GM18873 (cell line): ENCODE data around the gene CYREN.
A peak's percentile ranks its signal among the peaks of the same experiment; 100 is the strongest.
"Not testable (repeated sequence)": the region's sequence is repeated elsewhere in the genome, so short reads cannot be mapped to it uniquely, and the experiment has no call there.

Experiments used
- ATAC-seq: cut with Tn5 transposase; IDR thresholded peaks from one replicate; pipeline ENCODE4 v1.9.1; 2021; ENCODE audit warnings: mild to moderate bottlenecking, moderate library complexity, moderate number of reproducible peaks; ENCODE audit not compliant: unreplicated experiment, low FRiP score

Gene CYREN

DNA sequence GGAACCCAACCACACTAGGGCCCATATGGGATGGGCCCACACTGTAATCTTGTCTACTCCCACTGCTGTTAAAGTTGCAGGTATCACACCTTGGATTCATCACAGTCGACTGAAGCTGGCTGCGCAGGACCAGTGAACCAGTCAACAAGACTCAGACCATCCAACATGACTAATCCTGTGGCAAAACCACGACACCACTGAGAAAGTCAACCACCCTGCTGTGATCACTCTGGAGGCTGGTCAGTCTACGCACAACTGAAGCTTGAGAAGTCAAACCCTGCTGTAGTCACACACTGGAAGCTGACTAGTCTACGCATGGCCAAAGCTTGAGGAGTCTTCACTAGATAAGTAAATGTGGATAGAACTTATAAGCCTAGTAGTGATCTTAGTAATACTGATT lies 9.6 kb upstream of the CYREN start:
- no peak for ATAC-seq

DNA sequence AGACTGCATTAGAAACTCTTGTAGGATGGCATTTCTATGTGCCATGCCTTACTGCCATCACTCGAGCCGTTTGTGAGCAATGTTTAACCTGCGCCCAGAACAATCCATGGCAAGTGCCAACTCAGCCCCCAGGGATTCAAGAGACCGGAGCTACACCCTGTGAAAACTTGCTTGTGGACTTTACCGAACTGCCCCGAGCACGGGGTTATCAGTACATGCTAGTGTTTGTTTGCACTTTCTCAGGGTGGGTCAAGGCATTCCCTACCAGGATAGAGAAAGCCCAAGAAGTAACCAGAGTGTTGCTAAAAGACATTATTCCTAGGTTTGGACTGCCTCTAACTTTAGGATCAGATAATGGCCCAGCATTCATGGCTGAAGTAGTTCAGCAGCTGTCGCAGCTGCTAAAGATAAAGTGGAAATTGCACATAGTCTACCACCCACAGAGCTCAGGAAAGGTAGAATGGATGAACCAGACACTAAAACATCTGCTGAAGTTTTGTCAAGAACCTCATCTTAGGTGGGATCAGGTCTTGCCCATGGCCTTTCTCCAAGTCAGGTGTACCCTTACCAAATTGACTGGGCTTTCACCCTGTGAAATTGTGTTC lies 8.9 kb upstream of the CYREN start:
- ATAC-seq = no peak

DNA sequence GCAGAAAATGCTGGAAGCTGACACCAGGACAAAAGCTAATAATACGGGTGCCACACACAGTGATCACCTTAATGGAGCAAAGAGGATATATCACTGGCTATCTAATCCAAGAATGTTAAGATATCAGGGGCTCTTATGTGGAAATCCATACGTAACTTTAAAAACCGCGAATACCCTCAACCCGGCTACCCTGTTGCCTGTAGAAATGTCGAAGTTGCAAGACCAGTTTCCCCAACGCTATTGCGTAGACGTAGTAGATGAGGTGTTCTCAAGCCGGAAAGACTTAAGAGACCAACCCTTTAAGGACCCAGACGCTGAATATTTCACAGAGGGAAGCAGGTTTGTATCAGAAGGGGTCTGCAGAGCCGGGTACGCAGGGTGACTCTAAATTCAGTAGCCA lies 7.9 kb upstream of the CYREN start:
- no peak for ATAC-seq

DNA sequence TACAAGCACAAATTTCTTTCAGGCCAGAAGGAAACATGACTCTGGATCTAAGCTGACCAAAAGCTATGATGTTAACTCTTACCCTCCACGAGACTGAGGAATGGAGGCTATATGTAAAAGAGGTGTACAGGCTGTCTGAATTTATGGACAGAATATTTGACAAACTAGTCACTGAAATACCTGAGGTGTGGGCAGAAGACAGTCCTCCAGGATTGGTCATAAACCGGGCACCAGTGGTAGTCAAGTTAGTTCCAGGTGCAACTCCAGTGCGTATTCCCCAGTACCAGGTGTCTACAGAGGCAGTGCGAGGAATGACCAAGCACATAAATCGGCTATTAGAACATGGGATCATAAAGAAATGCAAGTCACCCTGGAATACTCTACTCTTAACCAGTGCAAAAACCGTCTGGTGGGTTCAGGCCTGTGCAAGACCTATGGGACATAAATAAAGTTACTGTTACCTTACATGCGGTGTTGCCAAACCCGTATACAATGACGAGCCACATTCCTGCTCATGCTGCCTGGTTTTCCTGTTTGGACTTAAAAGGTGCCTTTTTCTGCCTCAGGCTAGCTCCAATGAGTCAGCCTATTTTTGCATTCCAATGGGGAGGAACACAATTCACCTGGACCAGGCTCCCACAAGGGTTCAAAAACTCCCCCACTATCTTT lies 6.7 kb upstream of the CYREN start:
- ATAC-seq = no peak

DNA sequence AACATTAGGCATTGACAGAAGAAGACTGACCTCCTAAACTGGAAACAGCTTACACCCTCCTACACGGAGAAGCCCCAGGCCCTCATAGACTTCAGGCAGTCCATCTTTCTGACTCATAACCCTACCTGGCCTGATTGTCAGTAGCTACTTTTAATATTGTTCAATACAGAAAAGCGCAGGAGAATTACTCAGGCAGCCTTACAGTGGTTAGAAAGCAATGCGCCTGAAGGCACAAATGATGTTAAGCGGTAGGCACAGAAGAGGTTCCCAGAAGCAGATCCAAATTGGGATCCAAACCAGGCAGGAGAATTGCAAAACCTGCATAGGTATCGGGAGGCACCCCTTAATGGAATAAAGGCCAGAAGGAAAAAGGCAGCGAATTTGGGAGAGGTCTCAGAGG lies 5.4 kb upstream of the CYREN start:
- ATAC-seq = no peak

DNA sequence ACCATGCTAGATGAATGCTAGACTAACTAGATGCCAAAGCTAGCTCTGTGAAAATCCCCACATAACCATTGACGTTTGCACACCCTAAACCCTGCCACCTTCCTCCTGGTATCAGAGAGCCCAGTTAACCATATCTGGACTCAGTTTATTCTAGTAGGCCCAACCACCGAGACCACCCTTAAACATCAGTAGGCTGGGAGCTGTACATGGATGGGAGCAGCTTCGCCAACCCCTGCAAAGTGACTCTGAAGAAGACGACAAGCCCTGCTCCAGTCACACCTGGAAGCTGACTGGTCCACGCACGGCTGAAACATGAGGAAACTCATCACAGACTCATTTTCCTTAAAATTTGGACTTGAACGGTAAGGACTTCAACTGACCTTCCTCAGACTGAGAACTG lies 4.4 kb upstream of the CYREN start:
- ATAC-seq = no peak

DNA sequence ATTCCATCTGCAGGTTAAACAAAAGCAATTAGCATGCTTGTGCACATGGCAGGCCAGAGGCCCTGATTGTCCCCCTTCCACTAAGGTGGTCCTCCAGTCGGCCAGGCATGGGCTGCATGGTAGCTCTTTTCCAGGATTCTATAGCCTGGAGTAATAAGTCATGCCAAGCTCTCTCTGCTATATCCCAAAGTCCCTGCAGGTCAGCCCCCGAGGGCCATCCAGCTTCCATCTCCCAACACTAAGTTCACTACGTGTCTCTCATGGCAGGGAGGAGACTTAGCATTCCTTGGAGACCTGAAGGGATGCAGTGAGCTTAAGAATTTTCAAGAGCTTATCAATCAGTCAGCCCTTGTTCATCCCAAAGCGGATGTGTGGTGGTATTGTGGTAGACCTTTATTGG lies 3.4 kb upstream of the CYREN start:
- ATAC-seq = not testable (repeated sequence)

DNA sequence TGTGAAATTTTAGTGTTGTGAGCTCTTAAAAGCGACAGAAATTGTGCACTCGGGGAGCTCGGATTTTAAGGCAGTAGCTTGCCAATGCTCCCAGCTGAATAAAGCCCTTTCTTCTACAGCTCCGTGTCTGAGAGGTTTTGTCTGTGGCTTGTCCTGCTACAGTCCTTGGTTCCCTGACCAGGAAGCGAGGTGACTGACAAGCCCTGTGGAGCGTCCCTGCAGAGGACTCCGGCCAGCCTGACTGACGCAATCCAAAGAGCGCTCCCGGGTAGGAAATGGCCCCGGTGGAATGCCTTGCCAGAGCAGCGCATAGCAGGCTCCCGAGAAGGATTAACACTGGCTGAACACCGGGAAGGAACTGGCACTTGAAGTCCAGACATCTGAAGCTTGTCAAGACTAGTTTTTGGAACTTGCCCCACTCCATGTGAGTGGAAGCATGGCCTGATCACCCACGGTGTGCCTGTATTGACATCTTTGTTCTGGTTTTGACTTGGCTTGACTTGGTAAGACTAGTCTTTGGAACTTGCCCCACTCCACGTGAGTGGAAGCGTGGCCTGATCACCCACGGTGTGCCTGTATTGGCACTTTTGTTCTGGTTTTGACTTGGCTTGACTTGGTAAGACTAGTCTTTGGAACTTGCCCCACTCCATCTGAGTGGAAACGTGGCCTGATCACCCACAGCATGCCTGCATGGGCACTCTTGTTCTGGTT lies 1.2 kb upstream of the CYREN start:
- ATAC-seq = not testable (repeated sequence)

DNA sequence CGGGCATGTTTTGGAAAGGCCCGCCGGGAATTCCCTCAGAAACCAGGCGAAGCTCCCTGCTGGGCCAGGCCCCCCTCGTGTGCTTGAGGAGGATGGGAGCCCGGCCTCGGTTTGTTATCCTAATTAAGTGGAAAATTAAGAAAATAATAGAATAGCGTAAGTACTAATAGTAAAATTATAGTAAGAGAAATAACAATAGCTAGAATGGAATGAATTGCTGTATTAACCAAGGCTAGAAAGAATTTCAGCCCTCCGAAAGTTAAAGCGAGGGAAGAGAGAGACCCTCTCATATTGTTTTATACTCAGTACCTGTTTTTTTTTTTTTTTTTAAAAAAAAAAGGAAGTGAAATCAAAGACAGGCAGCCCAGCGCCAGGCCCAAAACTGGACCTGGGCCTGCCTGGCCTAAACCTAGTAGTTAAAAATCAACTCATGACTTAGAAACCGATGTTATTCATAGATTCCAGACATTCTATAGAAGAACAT lies 533 bp upstream of the CYREN start:
- peak; percentile 37 for ATAC-seq

DNA sequence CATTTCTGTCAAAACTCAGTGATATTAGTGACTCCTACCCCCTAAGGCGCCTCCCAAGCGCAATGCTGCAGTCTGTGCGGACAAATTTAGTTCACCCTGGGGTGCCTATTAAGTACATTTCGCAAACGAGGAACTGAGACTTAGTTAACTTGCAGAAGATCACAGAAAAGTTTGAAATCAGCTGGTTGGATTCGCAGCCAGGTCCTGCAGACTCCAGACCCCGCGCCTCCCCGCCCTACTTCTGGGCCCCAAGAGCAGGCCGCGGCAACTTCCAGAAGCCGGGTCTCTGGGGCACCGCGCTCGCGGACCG lies 588 bp downstream of the CYREN start:
- no peak for ATAC-seq

DNA sequence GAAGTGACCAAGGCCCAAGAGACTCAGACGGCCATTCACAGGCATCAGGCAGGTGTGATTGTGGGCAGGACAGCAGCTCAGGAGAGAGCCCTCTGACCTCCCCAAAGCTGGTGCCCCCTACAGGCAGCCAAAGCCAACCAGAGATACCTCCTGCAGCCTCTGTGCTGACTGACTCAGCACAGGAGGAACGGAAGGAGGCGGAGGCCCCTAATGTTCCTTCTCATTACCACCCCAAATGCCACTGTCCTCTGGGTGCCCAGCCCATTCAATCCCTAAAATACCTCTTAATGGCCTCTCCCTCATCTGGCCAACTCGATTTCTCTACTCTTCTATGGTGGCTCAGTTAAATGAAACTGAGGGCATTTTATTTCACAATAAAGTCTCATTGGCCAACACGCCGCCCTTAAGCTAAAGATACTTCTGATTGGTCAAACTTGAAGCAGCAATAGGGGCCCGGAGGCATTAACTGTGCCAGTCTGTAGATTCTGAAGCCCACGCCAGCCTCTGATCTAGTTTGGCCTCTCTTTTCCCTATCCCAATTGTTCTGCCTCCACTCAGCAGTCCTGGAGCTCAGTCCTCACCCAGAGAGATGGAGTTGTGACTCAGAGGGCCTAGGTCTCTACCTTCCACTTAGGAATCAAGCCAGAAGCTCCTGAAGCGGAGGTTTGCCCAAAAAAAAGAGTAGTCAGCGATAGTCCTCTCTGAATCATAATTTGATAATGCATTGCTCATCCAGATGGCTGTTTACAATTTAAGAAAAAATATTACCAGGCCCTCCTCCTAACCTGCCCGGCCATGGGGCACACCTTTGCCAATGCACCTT lies 1.2 kb downstream of the CYREN start:
- peak; percentile 37 for ATAC-seq

DNA sequence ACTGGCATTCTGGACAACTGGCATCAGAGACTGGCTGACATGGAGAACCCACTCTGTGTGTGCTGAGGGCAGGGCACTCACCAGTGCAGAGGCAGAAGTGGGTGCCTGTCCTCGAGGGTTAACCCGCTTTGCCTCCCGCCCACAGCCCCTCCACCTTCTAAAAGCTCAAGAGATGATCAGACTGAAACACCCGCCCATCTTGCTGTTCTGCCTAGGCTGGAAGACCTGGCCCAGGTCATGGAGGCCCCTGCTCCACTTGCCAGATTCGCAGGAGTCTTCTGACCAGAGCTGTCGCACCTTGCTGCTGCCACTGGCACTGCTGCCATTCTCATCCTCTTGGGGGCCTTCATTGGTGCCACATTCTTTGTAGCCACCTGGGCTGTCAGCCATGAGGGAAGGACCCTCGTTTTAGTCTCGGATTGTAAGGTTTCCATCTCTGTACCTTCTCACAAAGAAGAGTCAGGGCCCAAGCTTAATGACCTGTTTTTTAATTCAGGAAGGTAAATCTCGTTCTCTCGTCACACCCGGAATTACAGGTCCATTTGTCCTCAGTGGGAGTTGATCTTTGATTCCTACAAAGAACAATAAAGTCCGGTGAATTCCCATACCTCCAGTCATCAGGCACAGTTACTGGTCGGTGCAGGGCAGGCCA lies 1.9 kb downstream of the CYREN start:
- no peak for ATAC-seq

DNA sequence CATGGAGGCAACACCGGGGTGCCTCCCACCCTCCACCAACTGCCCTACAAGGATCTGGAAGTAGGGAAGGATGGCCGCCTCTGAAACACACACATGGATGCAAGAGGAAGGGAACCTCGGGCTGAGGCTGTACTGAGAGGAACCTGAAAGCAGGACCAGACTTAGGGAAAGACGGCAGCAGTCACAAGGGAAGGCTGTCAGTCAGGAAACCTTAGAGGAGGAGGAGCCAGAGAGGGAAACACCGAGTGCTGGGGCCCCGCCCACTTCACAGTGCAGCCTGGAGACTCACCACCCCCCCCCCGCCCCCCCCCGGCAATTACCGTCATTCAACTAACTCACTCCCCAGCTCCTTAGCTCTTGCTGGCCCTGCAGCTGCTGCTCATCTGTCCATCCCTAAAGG lies 2.5 kb downstream of the CYREN start:
- no peak for ATAC-seq

DNA sequence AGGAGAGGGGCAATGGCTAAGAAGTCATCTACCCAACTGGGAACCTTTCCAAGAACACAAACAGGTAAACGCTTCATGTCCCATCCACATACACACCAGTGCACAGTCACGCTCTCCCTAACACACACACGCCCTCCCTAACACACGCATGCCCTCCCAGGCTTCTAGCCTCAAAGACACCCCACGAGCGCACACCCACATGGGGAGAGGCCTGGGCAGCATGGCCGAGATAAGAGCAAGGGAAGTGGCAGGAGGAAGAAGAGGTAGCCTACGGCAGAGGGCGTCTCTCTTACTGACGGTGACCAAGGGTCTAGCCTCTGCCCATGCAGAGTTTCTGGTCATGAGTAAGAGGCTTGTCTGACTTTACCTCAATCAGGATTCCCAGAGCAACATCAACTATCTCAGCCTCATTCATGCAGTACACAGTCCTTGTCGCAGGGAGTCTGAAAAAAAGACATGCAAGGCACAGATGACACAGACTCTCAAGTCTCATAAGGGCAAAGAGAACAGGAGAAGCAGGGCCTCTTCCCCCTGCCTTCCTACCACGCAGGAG lies 3.1 kb downstream of the CYREN start:
- no peak for ATAC-seq

DNA sequence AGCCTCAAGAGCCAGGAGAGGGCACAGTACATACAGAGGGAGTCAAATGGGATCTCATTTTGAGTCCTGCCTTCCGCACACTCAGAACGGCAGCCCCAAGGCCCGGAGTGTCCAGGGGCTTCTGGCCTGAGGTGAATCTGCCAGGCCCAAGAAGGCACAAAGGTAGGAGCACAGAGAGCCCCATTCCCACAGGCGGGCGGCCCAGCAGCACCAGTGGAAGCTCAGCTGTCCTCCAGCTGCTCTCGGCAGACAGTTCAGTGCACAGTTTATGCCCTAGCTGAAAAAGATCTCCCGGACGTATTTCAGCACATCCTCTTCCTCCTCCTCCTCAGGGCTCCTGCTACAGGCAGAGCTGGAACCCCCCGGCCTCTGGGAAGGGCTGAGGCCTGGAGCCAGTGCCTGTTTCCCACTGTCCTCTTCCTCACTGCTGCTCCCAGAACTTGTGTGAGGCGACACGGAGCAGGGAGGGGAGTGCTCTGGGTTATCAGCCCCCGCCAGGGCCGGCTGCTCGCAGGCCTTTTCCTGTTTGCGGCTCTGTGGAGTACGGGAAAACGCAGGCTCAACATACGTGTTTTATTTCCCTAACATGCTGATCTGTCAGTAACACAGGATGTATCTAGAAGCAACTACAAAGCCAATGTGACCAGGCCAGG lies 4.0 kb downstream of the CYREN start:
- ATAC-seq = no peak

DNA sequence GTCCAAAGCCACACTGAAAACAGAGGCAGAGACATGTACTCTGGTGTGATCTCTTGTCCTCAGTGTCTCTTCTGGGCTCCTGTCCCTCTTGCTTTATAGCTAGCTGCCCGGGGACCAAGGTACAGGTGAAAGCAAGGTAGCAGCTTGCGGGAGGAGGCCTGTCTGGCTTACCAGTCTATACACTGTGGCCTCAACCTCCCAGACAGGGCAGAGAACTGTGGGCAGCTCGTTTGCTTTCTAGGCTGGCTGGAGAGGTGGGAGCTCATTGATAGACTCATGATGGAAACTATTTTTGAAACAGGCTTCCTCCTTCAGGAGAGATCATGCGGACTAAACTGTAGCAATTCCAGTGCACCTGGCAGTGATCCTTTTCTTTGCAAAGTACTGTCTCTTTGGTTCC lies 4.6 kb downstream of the CYREN start:
- no peak for ATAC-seq

DNA sequence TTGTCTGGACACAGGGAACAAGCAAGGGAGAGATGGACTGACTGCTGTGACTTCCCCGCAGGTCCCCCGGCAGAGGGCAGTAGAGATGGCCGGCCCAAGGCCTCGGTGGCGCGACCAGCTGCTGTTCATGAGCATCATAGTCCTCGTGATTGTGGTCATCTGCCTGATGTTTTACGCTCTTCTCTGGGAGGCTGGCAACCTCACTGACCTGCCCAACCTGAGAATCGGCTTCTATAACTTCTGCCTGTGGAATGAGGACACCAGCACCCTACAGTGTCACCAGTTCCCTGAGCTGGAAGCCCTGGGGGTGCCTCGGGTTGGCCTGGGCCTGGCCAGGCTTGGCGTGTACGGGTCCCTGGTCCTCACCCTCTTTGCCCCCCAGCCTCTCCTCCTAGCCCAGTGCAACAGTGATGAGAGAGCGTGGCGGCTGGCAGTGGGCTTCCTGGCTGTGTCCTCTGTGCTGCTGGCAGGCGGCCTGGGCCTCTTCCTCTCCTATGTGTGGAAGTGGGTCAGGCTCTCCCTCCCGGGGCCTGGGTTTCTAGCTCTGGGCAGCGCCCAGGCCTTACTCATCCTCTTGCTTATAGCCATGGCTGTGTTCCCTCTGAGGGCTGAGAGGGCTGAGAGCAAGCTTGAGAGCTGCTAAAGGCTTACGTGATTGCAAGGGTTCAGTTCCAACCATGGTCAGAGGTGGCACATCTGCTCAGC lies 6.0 kb downstream of the CYREN start:
- ATAC-seq = no peak

DNA sequence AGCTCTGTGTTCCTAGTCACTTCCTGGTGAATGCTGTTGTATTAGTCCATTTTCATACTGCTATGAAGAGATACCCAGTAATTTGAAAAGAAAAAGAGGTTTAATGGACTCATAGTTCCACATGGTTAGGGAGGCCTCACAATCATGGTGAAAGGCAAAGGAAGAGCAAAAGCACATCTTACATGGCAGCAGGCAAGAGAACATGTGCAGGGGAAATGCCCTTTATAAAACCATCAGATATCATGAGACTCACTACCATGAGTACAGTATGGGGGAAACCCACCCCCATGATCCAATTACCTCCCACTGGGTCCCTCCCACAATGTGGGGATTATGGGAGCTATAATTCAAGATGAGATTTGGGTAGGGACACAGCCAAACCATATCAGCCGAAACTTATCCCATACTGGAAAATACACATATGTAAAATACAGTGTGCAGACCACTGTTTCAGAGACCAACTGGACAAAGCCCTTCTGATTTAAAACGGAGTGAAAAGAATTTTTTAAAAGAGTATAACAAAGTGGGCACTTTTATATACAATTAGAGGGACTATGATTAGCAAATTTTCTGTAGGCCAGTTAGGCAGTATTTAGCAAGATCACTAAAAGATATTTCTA lies 8.0 kb downstream of the CYREN start:
- no peak for ATAC-seq

DNA sequence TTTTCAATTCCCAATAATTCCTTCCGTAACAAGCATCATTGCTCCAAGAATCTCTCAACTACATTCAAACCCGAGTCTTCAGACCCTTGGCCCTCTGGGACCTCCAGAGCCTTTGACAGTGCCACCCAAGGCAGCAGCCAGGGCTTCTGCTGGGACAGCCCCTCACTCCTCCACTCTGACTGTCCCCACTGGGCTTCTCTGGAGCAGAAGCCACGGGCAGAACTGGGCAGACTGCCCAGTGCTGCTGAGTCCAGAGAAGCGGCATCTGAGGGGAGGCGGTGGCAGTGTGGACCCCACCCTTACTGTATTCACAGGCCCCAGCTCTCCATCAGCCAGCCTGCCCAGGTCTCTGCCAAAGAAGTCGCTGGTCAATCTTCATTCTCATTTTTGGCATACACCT lies 8.8 kb downstream of the CYREN start:
- ATAC-seq = no peak
